C4-2B (cell line): ENCODE data around the gene ZBTB7B.

Experiments used
- CTCF ChIP-seq: fragments of 450-650 bp; conservative IDR thresholded peaks from 2 replicates; pipeline ENCODE4 v1.5.1; 2017; ENCODE audit warnings: mild to moderate bottlenecking
- ZFX ChIP-seq: fragments of 450-650 bp; IDR thresholded peaks from 2 replicates; pipeline ENCODE4 v1.6.1; 2017

- TF ChIP-seq CTCF (no peak), ZFX (no peak)
Measured at GRCh38 chr1:155033524-155033923, 30.9 kb downstream of the ZBTB7B start, which contains the start of the genes DCST1 and DCST2.
